HepG2 (cell line): ENCODE results near the gene ABTB2. TPM values are rescaled to one million over a fixed set of nuclear protein-coding genes. Genes with fewer than 3 reads are reported as not detected.

ENCODE experiments used
- ATAC-seq: fragments of 200-7000 bp; cut with Tn5 transposase; 3 replicates; pipeline ENCODE4 v1.9.1; 2020; ENCODE audit warnings: mild to moderate bottlenecking, moderate library complexity
- BruUV-seq: library from RNA; stranded (reverse); fragments of 400-500 nt; replicated peaks from 2 replicates; lab custom pipeline; 2021; lab: Mats Ljungman, UMichigan
- CTCF ChIA-PET: fragments of 300-600 bp; formaldehyde crosslinking; extraction: SDS; loops from one replicate; lab custom pipeline; 2021; ENCODE audit warnings: low total read pairs, inconsistent platforms, low intra/inter-chr PET ratio; lab: Yijun Ruan, JAX
- POLR2A ChIA-PET: fragments of 350-600 bp; sonication (Branson Sonifier 250); formaldehyde crosslinking; loops from one replicate; lab custom pipeline; 2020; ENCODE audit warnings: antibody characterized with exemption, inconsistent platforms; lab: Yijun Ruan, JAX
- DNase-seq: peaks from one replicate; pipeline ENCODE4 v3.0.0-alpha.2; 2015; ENCODE audit warnings: low spot score
- FAIRE-seq: peaks from 3 replicates; lab custom pipeline; 2011; peaks lifted over from hg19 to GRCh38; lab: Jason Lieb, UNC
- H2AFZ ChIP-seq: one replicate; pipeline ENCODE4 v1.6.1; 2011; ENCODE audit warnings: low read length, inconsistent platforms
- H3K27ac ChIP-seq: fragments of 300-600 bp; 3 replicates; pipeline ENCODE4 v1.8.0; 2011; ENCODE audit warnings: mixed run types, mild to moderate bottlenecking, mixed read lengths, low read length, inconsistent platforms; ENCODE audit not compliant: insufficient read depth; ENCODE audit errors: extremely low read length
- H3K27me3 ChIP-seq, 2 experiments: fragments of 200-600 bp in 1 of 2; 2 replicates in 1 of 2; 3 replicates in 1 of 2; pipeline versions ENCODE4 v1.6.0 to v1.8.0; 2011; ENCODE audit warnings: low read length in 2 of 2, mild to moderate bottlenecking in 2 of 2, moderate library complexity in 2 of 2, inconsistent platforms in 1 of 2; ENCODE audit not compliant: insufficient read depth in 2 of 2, control insufficient read depth in 1 of 2
- H3K36me3 ChIP-seq, 2 experiments: fragments of 200-600 bp in 1 of 2; replicated peaks in 1 of 2; 2 replicates in 1 of 2; 3 replicates in 1 of 2; pipeline versions ENCODE4 v1.5.1 to v1.8.0; 2011; ENCODE audit warnings: low read length in 2 of 2, inconsistent platforms in 1 of 2; ENCODE audit not compliant: insufficient read depth in 2 of 2, control insufficient read depth in 1 of 2
- H3K4me1 ChIP-seq: 2 replicates; pipeline ENCODE4 v1.5.1; 2012; ENCODE audit warnings: low read length, inconsistent platforms; ENCODE audit not compliant: insufficient read depth
- H3K4me2 ChIP-seq: 2 replicates; pipeline ENCODE4 v1.6.0; 2011; ENCODE audit warnings: low read depth, low read length, inconsistent platforms
- H3K4me3 ChIP-seq, 3 experiments: fragments of 200-600 bp in 1 of 3; sonication (generic), shearing (Covaris generic) in 1 of 3; replicated peaks in 1 of 3; 2 replicates each; pipeline ENCODE4 v1.5.1; 2011 to 2016; ENCODE audit warnings: low read length in 3 of 3, inconsistent platforms in 2 of 3, low read depth in 2 of 3, mild to moderate bottlenecking in 2 of 3, control low read depth in 1 of 3, mixed read lengths in 1 of 3; ENCODE audit not compliant: insufficient read depth in 1 of 3
- H3K79me2 ChIP-seq: one replicate; pipeline ENCODE4 v1.6.1; 2011; ENCODE audit warnings: low read length, inconsistent platforms; ENCODE audit not compliant: insufficient read depth
- H3K9ac ChIP-seq: 2 replicates; pipeline ENCODE4 v1.6.0; 2011; ENCODE audit warnings: mild to moderate bottlenecking, low read depth, low read length, inconsistent platforms; ENCODE audit not compliant: insufficient read depth
- H3K9me3 ChIP-seq: 2 replicates; pipeline ENCODE4 v1.5.1; 2012; ENCODE audit warnings: mild to moderate bottlenecking, low read length
- H4K20me1 ChIP-seq: 2 replicates; pipeline ENCODE4 v1.6.0; 2011; ENCODE audit warnings: inconsistent platforms, mild to moderate bottlenecking, low read length, moderate library complexity; ENCODE audit not compliant: insufficient read depth
- ARNT ChIP-seq: fragments of 450-650 bp; IDR thresholded peaks from 2 replicates; pipeline ENCODE4 v1.6.1; 2017
- HIVEP1 ChIP-seq: sonication (generic); formaldehyde crosslinking; IDR thresholded peaks from 2 replicates; pipeline ENCODE4 v1.4.0; 2020; ENCODE audit warnings: mild to moderate bottlenecking, missing genetic modification reagents
- PLRG1 ChIP-seq: fragments of 450-650 bp; conservative IDR thresholded peaks from 2 replicates; pipeline ENCODE4 v1.6.1; 2016
- PRPF4 ChIP-seq: fragments of 200-400 bp; formaldehyde crosslinking; IDR thresholded peaks from 2 replicates; pipeline ENCODE4 v1.6.1; 2016; ENCODE audit warnings: low read length, low read depth; ENCODE audit not compliant: poor library complexity, severe bottlenecking
- TEAD3 ChIP-seq: optimal IDR thresholded peaks from 2 replicates; pipeline ENCODE3; 2016; ENCODE audit warnings: borderline replicate concordance
- ZBTB10 ChIP-seq: sonication (generic); formaldehyde crosslinking; IDR thresholded peaks from 2 replicates; pipeline ENCODE4 v1.4.0; 2020; ENCODE audit warnings: missing genetic modification reagents, borderline replicate concordance
- ZNF207 ChIP-seq: fragments of 450-650 bp; IDR thresholded peaks from 2 replicates; pipeline ENCODE4 v1.6.1; 2016; ENCODE audit warnings: antibody characterized with exemption, borderline replicate concordance
- ZNF3 ChIP-seq: IDR thresholded peaks from 2 replicates; pipeline ENCODE4 v1.7.0; 2017; ENCODE audit warnings: inconsistent platforms
- ZNF652 ChIP-seq: IDR thresholded peaks from 2 replicates; pipeline ENCODE4 v1.6.1; 2016; ENCODE audit warnings: low read depth, borderline replicate concordance
- ZNF746 ChIP-seq: sonication (generic); formaldehyde crosslinking; IDR thresholded peaks from 2 replicates; pipeline ENCODE4 v1.8.0; 2022; ENCODE audit warnings: mild to moderate bottlenecking, missing genetic modification reagents
- ZNF766 ChIP-seq: sonication (generic); formaldehyde crosslinking; IDR thresholded peaks from 2 replicates; pipeline ENCODE4 v1.5.0; 2020; ENCODE audit warnings: missing genetic modification reagents, borderline replicate concordance
- ZNF816 ChIP-seq: sonication (generic); formaldehyde crosslinking; IDR thresholded peaks from 2 replicates; pipeline ENCODE4 v1.8.0; 2022; ENCODE audit warnings: missing genetic modification reagents, mild to moderate bottlenecking, borderline replicate concordance
- WGBS: methylation state at CpG from one replicate; pipeline ENCODE4 v1.1.6; 2017; ENCODE audit warnings: low lambda C conversion rate; 5-methylcytosine and 5-hydroxymethylcytosine counted together
- in situ Hi-C: cut with HindIII; loops from 2 replicates; pipeline ENCODE4 v1.10.0; 2017; ENCODE audit warnings: low pct_unique_long_range_greater_than_20kb; ENCODE audit not compliant: extremely low pct_ligation_motif_present
- intact Hi-C: fragments of 100-400 bp; cut with micrococcal nuclease; formaldehyde crosslinking; loops from one replicate; pipeline ENCODE4 v1.10.0; 2022; ENCODE audit not compliant: unreplicated experiment
- polyA plus RNA-seq, 8 experiments: library from polyadenylated mRNA; depleted of rRNA in 3 of 8; stranded (reverse) in 7 of 8; unstranded in 1 of 8; fragments of >200 nt; fragmentation: Illumina TruSeq in 4 of 8; extraction: Trizol in 4 of 8; gene quantifications; 2 replicates each; pipeline versions ENCODE4 v1.2.1 to v1.2.3, GENCODE V29; 2011 to 2016; ENCODE audit warnings: low read depth in 4 of 8, missing spikeins in 1 of 8, mixed read lengths in 1 of 8; ENCODE audit not compliant: insufficient read depth in 1 of 8
- total RNA-seq, 5 experiments: library from RNA; depleted of rRNA; stranded (reverse); fragments of >200 nt; fragmentation: Illumina TruSeq; extraction: Trizol; gene quantifications; 2 replicates each; pipeline ENCODE4 v1.2.3, GENCODE V29; 2016; ENCODE audit warnings: low read depth in 1 of 5
- TF ChIP-seq, protein P1 (sequence below): IDR thresholded peaks from 2 replicates; pipeline ENCODE4 v1.6.1; 2016; ENCODE audit warnings: missing genetic modification reagents, missing compliant biosample characterization
- TF ChIP-seq, protein P2 (sequence below): sonication (generic); formaldehyde crosslinking; conservative IDR thresholded peaks from 2 replicates; pipeline ENCODE4 v1.4.0; 2020; ENCODE audit warnings: missing genetic modification reagents

Gene ABTB2
- total and polyA plus RNA-seq, 2 of the 13 experiments (the other 11 are each of a cell fraction or from before 2014, with no cell fraction given), result 5.1 to 15.4 TPM

DNA sequence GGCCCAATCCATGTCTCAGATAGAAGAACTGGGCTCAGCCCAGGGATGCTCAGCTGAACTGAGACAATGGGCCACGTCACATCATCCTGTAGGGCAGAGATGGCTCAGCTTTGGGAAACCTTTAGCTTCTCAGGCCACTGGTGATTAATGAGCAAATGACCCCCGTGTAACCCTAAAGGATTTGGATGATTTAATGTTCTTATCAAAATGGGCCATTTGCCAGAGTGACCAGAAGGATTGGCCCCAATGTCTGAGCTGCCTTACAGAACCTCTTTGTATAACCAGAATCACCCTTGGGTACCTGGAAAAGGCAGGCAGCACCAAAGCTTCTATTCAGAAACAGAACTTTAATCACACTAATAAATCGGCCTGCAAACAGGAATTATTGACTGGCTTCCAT, 73.7 kb downstream of the ABTB2 start:
- H3K4me3 ChIP-seq, result no peak overlapping the region
- H3K27me3 ChIP-seq, result no peaks in the 10 kb centered on the region
- no peak overlapping the region for H3K9ac ChIP-seq
- WGBS, result 43% methylated on average over 2 of the region's 3 CpGs
- in situ Hi-C loops (no loop called here), intact Hi-C loops (no loop called here)
- H3K79me2 ChIP-seq, result no peaks in the 10 kb centered on the region
- H3K27ac ChIP-seq, result no peak overlapping the region
- no peaks in the 10 kb centered on the region for H4K20me1 ChIP-seq
- TF ChIP-seq ARNT (no peak), PLRG1 (no peak)
- ChIA-PET POLR2A (no interaction called here), CTCF (no interaction called here)
- peaks cover 0 to 1% of the 10 kb centered on the region in 2 experiments; a peak in 1 of 5 replicates for H3K36me3 ChIP-seq
- H3K4me1 ChIP-seq, result peaks cover 10% of the 10 kb centered on the region
- H3K4me2 ChIP-seq, result no peak overlapping the region
- FAIRE-seq, result no peak
- no TSS peak for BruUV-seq
- DNase-seq, result no peak
- no peak for ATAC-seq
- no peak overlapping the region for H2AFZ ChIP-seq
- no peaks in the 10 kb centered on the region for H3K9me3 ChIP-seq

- intact Hi-C loops (no loop called here), in situ Hi-C loops (no loop called here)
- H3K4me1 ChIP-seq, result peaks cover 13% of the 10 kb centered on the region
- ChIA-PET POLR2A (no interaction called here), CTCF (no interaction called here)
- no peak for ATAC-seq
- H3K27me3 ChIP-seq, result no peaks in the 10 kb centered on the region
- FAIRE-seq, result no peak
- no peaks in the 10 kb centered on the region for H3K9me3 ChIP-seq
- BruUV-seq, result TSS peak; percentile 10
- H3K36me3 ChIP-seq, result peaks cover 0 to 1% of the 10 kb centered on the region in 2 experiments; a peak in 1 of 5 replicates
- 94% methylated on average over 7 of the region's 8 CpGs for WGBS
- H3K4me2 ChIP-seq, result no peak overlapping the region
- H4K20me1 ChIP-seq, result no peaks in the 10 kb centered on the region
- H3K9ac ChIP-seq, result no peak overlapping the region
- no peak for DNase-seq
- H2AFZ ChIP-seq, result no peak overlapping the region
- H3K79me2 ChIP-seq, result peaks cover 3% of the 10 kb centered on the region
- H3K4me3 ChIP-seq, result no peak overlapping the region
- no peak overlapping the region for H3K27ac ChIP-seq
- no peak for TF ChIP-seq PRPF4
- TF ChIP-seq ZNF816 (CRISPR knock-in tag), result no peak
- no peak for TF ChIP-seq ZNF207
- TF ChIP-seq ZNF652 (CRISPR knock-in tag), result no peak
- TF ChIP-seq ZBTB10 (CRISPR knock-in tag), result no peak
- TF ChIP-seq HIVEP1 (CRISPR knock-in tag), result no peak
- no peak for TF ChIP-seq TEAD3 (CRISPR knock-in tag)
- TF ChIP-seq, protein P1, sequence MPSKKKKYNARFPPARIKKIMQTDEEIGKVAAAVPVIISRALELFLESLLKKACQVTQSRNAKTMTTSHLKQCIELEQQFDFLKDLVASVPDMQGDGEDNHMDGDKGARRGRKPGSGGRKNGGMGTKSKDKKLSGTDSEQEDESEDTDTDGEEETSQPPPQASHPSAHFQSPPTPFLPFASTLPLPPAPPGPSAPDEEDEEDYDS (CRISPR knock-in tag), result no peak
- TF ChIP-seq ZNF766 (CRISPR knock-in tag), result no peak
- TF ChIP-seq, protein P2, sequence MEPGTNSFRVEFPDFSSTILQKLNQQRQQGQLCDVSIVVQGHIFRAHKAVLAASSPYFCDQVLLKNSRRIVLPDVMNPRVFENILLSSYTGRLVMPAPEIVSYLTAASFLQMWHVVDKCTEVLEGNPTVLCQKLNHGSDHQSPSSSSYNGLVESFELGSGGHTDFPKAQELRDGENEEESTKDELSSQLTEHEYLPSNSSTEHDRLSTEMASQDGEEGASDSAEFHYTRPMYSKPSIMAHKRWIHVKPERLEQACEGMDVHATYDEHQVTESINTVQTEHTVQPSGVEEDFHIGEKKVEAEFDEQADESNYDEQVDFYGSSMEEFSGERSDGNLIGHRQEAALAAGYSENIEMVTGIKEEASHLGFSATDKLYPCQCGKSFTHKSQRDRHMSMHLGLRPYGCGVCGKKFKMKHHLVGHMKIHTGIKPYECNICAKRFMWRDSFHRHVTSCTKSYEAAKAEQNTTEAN (CRISPR knock-in tag), result no peak
- no peak for TF ChIP-seq ZNF3 (CRISPR knock-in tag)
- no peak for TF ChIP-seq ZNF746 (CRISPR knock-in tag)
Observed at GRCh38 chr11:34280945-34281872, 76.6 kb downstream of the ABTB2 start.
